HG03469 (cell line): ENCODE measurements around the gene HAUS7.
"Not testable (repeated sequence)": the region's sequence is repeated elsewhere in the genome, so short reads cannot be mapped to it uniquely, and the experiment has no call there.

ENCODE experiments used
- ATAC-seq: cut with Tn5 transposase; IDR thresholded peaks from one replicate; pipeline ENCODE4 v1.9.1; 2021; ENCODE audit warnings: mild to moderate bottlenecking, moderate library complexity, moderate number of reproducible peaks; ENCODE audit not compliant: unreplicated experiment

The HAUS7 gene

GRCh38 chrX:153411255-153411987, 59.0 kb downstream of the HAUS7 start, which contains the start of gene ZFP92:
Gene ZFP92, plus strand, starts transcription at chrX:153411472. Its CDS starts 6,851 bp downstream, at chrX:153418323.
- ATAC-seq = no peak

- no peak for ATAC-seq
Observed at GRCh38 chrX:153410888-153411254, 59.5 kb downstream of the HAUS7 start.

- ATAC-seq = no peak
Observed at GRCh38 chrX:153410373-153410772, 60.0 kb downstream of the HAUS7 start.

GRCh38 chrX:153409414-153410101, 60.8 kb downstream of the HAUS7 start:
- ATAC-seq = no peak

- ATAC-seq = no peak
Observed at GRCh38 chrX:153408871-153409351, 61.5 kb downstream of the HAUS7 start.

- ATAC-seq = no peak
Observed at GRCh38 chrX:153408221-153408721, 62.1 kb downstream of the HAUS7 start.

- no peak for ATAC-seq
Observed at GRCh38 chrX:153407736-153408135, 62.6 kb downstream of the HAUS7 start.

- ATAC-seq = no peak
Observed at GRCh38 chrX:153406903-153407302, 63.5 kb downstream of the HAUS7 start.

- no peak for ATAC-seq
Observed at GRCh38 chrX:153406011-153406410, 64.4 kb downstream of the HAUS7 start.

- ATAC-seq = no peak
Observed at GRCh38 chrX:153405426-153405825, 65.0 kb downstream of the HAUS7 start.

GRCh38 chrX:153404333-153404732, 66.0 kb downstream of the HAUS7 start:
- not testable (repeated sequence) for ATAC-seq

GRCh38 chrX:153401133-153401764, 69.1 kb downstream of the HAUS7 start, which contains the start of gene PNMA6E:
Gene PNMA6E, minus strand, starts transcription at chrX:153401350. Its CDS starts 2,501 bp downstream, at chrX:153398849.
- ATAC-seq = no peak

GRCh38 chrX:153400146-153401132, 69.9 kb downstream of the HAUS7 start:
- ATAC-seq = no peak

GRCh38 chrX:153398275-153398960, 72.0 kb downstream of the HAUS7 start:
- no peak for ATAC-seq
